A549 (cell line): ENCODE data around the gene SEPSECS. TPM values are rescaled to one million over a fixed set of nuclear protein-coding genes. Genes with fewer than 3 reads are reported as not detected.

ENCODE experiments used
- ATAC-seq, 2 experiments: fragments of 200-7000 bp in 1 of 2; fragments of >200 bp in 1 of 2; cut with Nextera tagmentation in 1 of 2; cut with Tn5 transposase in 1 of 2; 3 replicates each; pipeline versions ENCODE4 v1.8.0 to v1.9.1; 2018 to 2020; ENCODE audit warnings: mild to moderate bottlenecking in 1 of 2, moderate library complexity in 1 of 2
- CTCF ChIA-PET: fragments of 300-600 bp; sonication (Branson Sonifier 250); formaldehyde crosslinking; extraction: SDS; loops from one replicate; lab custom pipeline; 2021; ENCODE audit warnings: antibody characterized with exemption, inconsistent platforms; lab: Yijun Ruan, JAX
- POLR2A ChIA-PET: fragments of 350-600 bp; formaldehyde crosslinking; extraction: SDS; loops from one replicate; lab custom pipeline; 2021; ENCODE audit warnings: antibody characterized with exemption, inconsistent platforms; lab: Yijun Ruan, JAX
- DNase-seq, 2 experiments: peaks; one replicate each; pipeline versions ENCODE4 v3.0.0 to v3.0.0-alpha.2; 2011 to 2016; ENCODE audit warnings: low read depth in 1 of 2, low spot score in 1 of 2
- FAIRE-seq: peaks from 2 replicates; lab custom pipeline; 2011; peaks lifted over from hg19 to GRCh38; lab: Jason Lieb, UNC
- H3K27ac ChIP-seq, 2 experiments: fragments of >200 bp; sonication (Bioruptor Twin); formaldehyde crosslinking; 3 replicates each; pipeline ENCODE4 v1.5.1; 2016 to 2017
- H3K4me1 ChIP-seq: fragments of >200 bp; sonication (Bioruptor Twin); formaldehyde crosslinking; 3 replicates; pipeline ENCODE4 v1.6.1; 2016
- H3K4me2 ChIP-seq: fragments of >200 bp; sonication (Bioruptor Twin); formaldehyde crosslinking; 3 replicates; pipeline ENCODE4 v1.6.1; 2016
- H3K4me3 ChIP-seq: fragments of >200 bp; sonication (Bioruptor Twin); formaldehyde crosslinking; 3 replicates; pipeline ENCODE4 v1.5.1; 2016
- H3K9me3 ChIP-seq: fragments of >200 bp; sonication (Bioruptor Twin); formaldehyde crosslinking; 3 replicates; pipeline ENCODE4 v1.6.1; 2016
- BHLHE40 ChIP-seq: IDR thresholded peaks from 2 replicates; pipeline ENCODE4 v1.6.1; 2012; ENCODE audit warnings: low read depth, low read length, inconsistent platforms
- CEBPB ChIP-seq, 2 experiments: fragments of >200 bp in 1 of 2; sonication (Bioruptor Twin) in 1 of 2; formaldehyde crosslinking in 1 of 2; IDR thresholded peaks; 2 replicates each; pipeline ENCODE4 v1.6.1; 2012 to 2016
- CHD4 ChIP-seq: fragments of 200-600 bp; sonication (generic); IDR thresholded peaks from 2 replicates; pipeline ENCODE4 v1.6.1; 2016; ENCODE audit warnings: antibody characterized with exemption, mild to moderate bottlenecking, borderline replicate concordance
- E2F6 ChIP-seq: IDR thresholded peaks from 2 replicates; pipeline ENCODE4 v1.6.1; 2012; ENCODE audit warnings: low read depth, borderline replicate concordance
- EHMT2 ChIP-seq: fragments of 200-600 bp; sonication (generic); IDR thresholded peaks from 2 replicates; pipeline ENCODE4 v1.6.1; 2016; ENCODE audit warnings: antibody characterized with exemption, low read depth, mild to moderate bottlenecking, moderate library complexity
- HES2 ChIP-seq: fragments of >200 bp; sonication (Bioruptor Twin); formaldehyde crosslinking; IDR thresholded peaks from 2 replicates; pipeline ENCODE4 v1.6.1; 2016
- HEYL ChIP-seq: fragments of 250-450 bp; sonication (Bioruptor Pico); IDR thresholded peaks from 2 replicates; pipeline ENCODE4 v1.8.0; 2021; ENCODE audit warnings: mild to moderate bottlenecking, moderate library complexity
- HOXB13 ChIP-seq: fragments of 250-450 bp; sonication (Bioruptor Pico); IDR thresholded peaks from 2 replicates; pipeline ENCODE4 v1.5.0; 2020; ENCODE audit warnings: low read depth, mild to moderate bottlenecking, moderate library complexity
- HOXB5 ChIP-seq: fragments of 250-450 bp; sonication (Bioruptor Pico); IDR thresholded peaks from 2 replicates; pipeline ENCODE4 v1.5.0; 2020; ENCODE audit warnings: mild to moderate bottlenecking, moderate library complexity
- KDM1A ChIP-seq: fragments of 200-600 bp; sonication (generic); IDR thresholded peaks from 2 replicates; pipeline ENCODE4 v1.6.1; 2016; ENCODE audit warnings: low read depth, mild to moderate bottlenecking
- KDM5A ChIP-seq: fragments of 200-600 bp; sonication (generic); IDR thresholded peaks from 2 replicates; pipeline ENCODE4 v1.6.1; 2016; ENCODE audit warnings: antibody characterized with exemption, mild to moderate bottlenecking
- MAZ ChIP-seq: fragments of 150-350 bp; IDR thresholded peaks from 2 replicates; pipeline ENCODE4 v1.6.1; 2014; ENCODE audit warnings: antibody characterized with exemption, low read depth, low read length, borderline replicate concordance
- MYC ChIP-seq: IDR thresholded peaks from 2 replicates; pipeline ENCODE4 v1.6.1; 2012; ENCODE audit warnings: mild to moderate bottlenecking, inconsistent platforms, low read length, improper control_type of control experiment, borderline replicate concordance
- NFE2L2 ChIP-seq: fragments of 150-350 bp; conservative IDR thresholded peaks from 2 replicates; pipeline ENCODE4 v1.6.1; 2014; ENCODE audit warnings: low read length
- POLR2AphosphoS2 ChIP-seq: conservative IDR thresholded peaks from 2 replicates; pipeline ENCODE4 v1.6.1; 2012; ENCODE audit warnings: low read length, improper control_type of control experiment, inconsistent platforms
- RAD21 ChIP-seq, 2 experiments: fragments of >200 bp in 1 of 2; sonication (Bioruptor Twin) in 1 of 2; formaldehyde crosslinking in 1 of 2; IDR thresholded peaks in 1 of 2; conservative IDR thresholded peaks in 1 of 2; 2 replicates in 1 of 2; 3 replicates in 1 of 2; pipeline ENCODE4 v1.6.1; 2012 to 2018; ENCODE audit warnings: inconsistent platforms in 1 of 2
- RCOR1 ChIP-seq: fragments of 150-350 bp; IDR thresholded peaks from 2 replicates; pipeline ENCODE4 v1.6.1; 2014; ENCODE audit warnings: antibody characterized with exemption, low read length, low read depth
- RFX5 ChIP-seq: fragments of 450-650 bp; IDR thresholded peaks from 2 replicates; pipeline ENCODE4 v1.7.1; 2014; ENCODE audit warnings: antibody characterized with exemption, mild to moderate bottlenecking, moderate library complexity
- TFCP2L1 ChIP-seq: fragments of 250-450 bp; sonication (Bioruptor Pico); IDR thresholded peaks from 2 replicates; pipeline ENCODE4 v1.5.0; 2021; ENCODE audit warnings: mild to moderate bottlenecking
- TP53 ChIP-seq: fragments of 250-450 bp; sonication (Bioruptor Pico); IDR thresholded peaks from 2 replicates; pipeline ENCODE4 v1.5.0; 2021; ENCODE audit warnings: mild to moderate bottlenecking, moderate library complexity
- ZNF302 ChIP-seq: fragments of 250-450 bp; sonication (Bioruptor Pico); IDR thresholded peaks from 2 replicates; pipeline ENCODE4 v1.9.0; 2021; ENCODE audit warnings: inconsistent platforms, mild to moderate bottlenecking, moderate library complexity
- WGBS: methylation state at CpG from one replicate; pipeline ENCODE4 v1.1.6; 2017; ENCODE audit errors: missing lambda C conversion rate; 5-methylcytosine and 5-hydroxymethylcytosine counted together
- polyA plus RNA-seq, 4 experiments: library from polyadenylated mRNA; depleted of rRNA in 3 of 4; stranded (reverse); fragments of >200 nt; fragmentation: RNase III in 1 of 4; extraction: RNeasy Plus Mini Kit Qiagen cat#74134 plus additional on column Dnase treatment in 1 of 4; gene quantifications; 2 replicates in 3 of 4; 3 replicates in 1 of 4; pipeline ENCODE4 v1.2.3, GENCODE V29; 2011 to 2017
- TF ChIP-seq, protein P1 (sequence below): IDR thresholded peaks from 2 replicates; pipeline ENCODE4 v1.6.1; 2012

Gene SEPSECS
- polyA plus RNA-seq, 2 of the 4 experiments (the other 2 are of a cell fraction), result 2.9 to 9.7 TPM

DNA sequence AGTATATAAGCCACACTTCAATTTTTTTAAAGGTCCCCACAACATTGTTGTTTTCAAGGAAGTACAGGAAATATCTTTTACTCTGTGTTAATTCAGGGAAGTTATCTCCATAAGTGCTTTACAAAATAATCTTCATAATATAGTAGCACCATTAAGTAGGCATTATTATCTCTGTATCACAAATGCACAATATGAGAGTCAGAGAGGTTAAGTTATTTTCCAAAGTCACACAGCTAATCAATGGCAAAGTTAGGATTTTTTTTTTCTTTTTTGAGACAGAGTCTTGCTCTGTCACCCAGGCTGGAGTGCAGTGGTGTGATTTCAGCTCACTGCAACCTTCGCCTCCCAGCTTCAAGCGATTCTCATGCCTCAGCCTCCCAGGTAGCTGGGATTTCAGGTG is 38.5 kb upstream of the SEPSECS start:
- ChIA-PET CTCF (no interaction called here), POLR2A (no interaction called here)
- FAIRE-seq (no peak), DNase-seq (no peak), ATAC-seq (no peak)
- Histone ChIP-seq H3K4me3 (no peak overlapping the region), H3K9me3 (no peaks in the 10 kb centered on the region), H3K27ac (no peak overlapping the region), H3K4me1 (no peaks in the 10 kb centered on the region), H3K4me2 (no peak overlapping the region)
- TF ChIP-seq NFE2L2 (no peak), RFX5 (no peak), TP53 (CRISPR knock-in tag) (no peak), MAZ (no peak), KDM1A (no peak), HES2 (no peak), BHLHE40 (no peak), MYC (no peak), CHD4 (no peak), CEBPB (IDR thresholded peaks at IDR 0.05) (no peak), HOXB13 (CRISPR knock-in tag) (no peak), HEYL (CRISPR knock-in tag) (no peak), EHMT2 (no peak), HOXB5 (CRISPR knock-in tag) (no peak), POLR2AphosphoS2 (no peak)
- 81% methylated on average over 2 of the region's 2 CpGs for WGBS

GRCh38 chr4:25190407-25190806 is 30.2 kb upstream of the SEPSECS start:
- 44% methylated on average over 2 of the region's 2 CpGs for WGBS
- Histone ChIP-seq H3K4me2 (no peak overlapping the region), H3K4me3 (no peak overlapping the region), H3K4me1 (no peaks in the 10 kb centered on the region), H3K9me3 (no peaks in the 10 kb centered on the region), H3K27ac (no peak overlapping the region)
- ATAC-seq (no peak), FAIRE-seq (no peak), DNase-seq (no peak)
- TF ChIP-seq POLR2AphosphoS2 (no peak), RAD21 (conservative IDR thresholded peaks at IDR 0.05 in 1 of 2, IDR thresholded peaks at IDR 0.05 in 1 of 2) (no peak), HOXB13 (CRISPR knock-in tag) (no peak), TFCP2L1 (CRISPR knock-in tag) (no peak), RCOR1 (no peak), E2F6 (no peak)
- TF ChIP-seq, protein P1, sequence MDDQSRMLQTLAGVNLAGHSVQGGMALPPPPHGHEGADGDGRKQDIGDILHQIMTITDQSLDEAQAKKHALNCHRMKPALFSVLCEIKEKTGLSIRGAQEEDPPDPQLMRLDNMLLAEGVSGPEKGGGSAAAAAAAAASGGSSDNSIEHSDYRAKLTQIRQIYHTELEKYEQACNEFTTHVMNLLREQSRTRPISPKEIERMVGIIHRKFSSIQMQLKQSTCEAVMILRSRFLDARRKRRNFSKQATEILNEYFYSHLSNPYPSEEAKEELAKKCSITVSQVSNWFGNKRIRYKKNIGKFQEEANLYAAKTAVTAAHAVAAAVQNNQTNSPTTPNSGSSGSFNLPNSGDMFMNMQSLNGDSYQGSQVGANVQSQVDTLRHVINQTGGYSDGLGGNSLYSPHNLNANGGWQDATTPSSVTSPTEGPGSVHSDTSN, result no peak
- ChIA-PET POLR2A (no interaction called here), CTCF (no interaction called here)

- H3K27ac ChIP-seq, result no peak overlapping the region
- 79% methylated on average over 3 of the region's 4 CpGs for whole genome bisulfite sequencing
- H3K4me3 ChIP-seq, result no peak overlapping the region
- ATAC-seq (no peak), DNase-seq (no peak), FAIRE-seq (no peak)
- ChIA-PET POLR2A (no interaction called here), CTCF (no interaction called here)
- no peak overlapping the region for H3K4me2 ChIP-seq
- H3K4me1 ChIP-seq, result no peaks in the 10 kb centered on the region
- H3K9me3 ChIP-seq, result no peaks in the 10 kb centered on the region
- TF ChIP-seq CEBPB (IDR thresholded peaks at IDR 0.05) (no peak), ZNF302 (no peak)
These were observed 23.8 kb upstream of the SEPSECS start for GRCh38 chr4:25184056-25184455.

GRCh38 chr4:25182937-25183336 is 22.7 kb upstream of the SEPSECS start:
- WGBS, result 70% methylated on average over 5 of the region's 5 CpGs
- DNase-seq (no peak), ATAC-seq (no peak), FAIRE-seq (no peak)
- CTCF ChIA-PET, result no interaction called here
- TF ChIP-seq POLR2AphosphoS2 (no peak), KDM5A (no peak)
- Histone ChIP-seq H3K27ac (no peak overlapping the region), H3K9me3 (no peaks in the 10 kb centered on the region), H3K4me2 (no peak overlapping the region), H3K4me1 (no peaks in the 10 kb centered on the region), H3K4me3 (no peak overlapping the region)
- POLR2A ChIA-PET, result no interaction called here
